ENCODE results near the gene EARS2.

Gene EARS2

GRCh38 chr16:23581764-23582163, 24.6 kb upstream of the EARS2 start:
- H3K27me3 ChIP-seq (ENCODE audit: control insufficient read depth, insufficient read depth, low read length), result no peaks in the 10 kb centered on the region
- no peaks in the 10 kb centered on the region for H3K79me2 ChIP-seq
- H3K27ac ChIP-seq, result no peak overlapping the region
- no peak overlapping the region for H3K4me3 ChIP-seq (ENCODE audit: low read depth, low read length)
- no peak overlapping the region for H3K9ac ChIP-seq
- no peak for TF ChIP-seq CTCF (IDR thresholded peaks at IDR 0.05)
- no peaks in the 10 kb centered on the region for H3K36me3 ChIP-seq (ENCODE audit: control insufficient read depth, insufficient read depth, low read length)
- no peak overlapping the region for H2AFZ ChIP-seq
- H3K9me3 ChIP-seq (ENCODE audit: control insufficient read depth, low read length), result no peaks in the 10 kb centered on the region
- no peaks in the 10 kb centered on the region for H3K4me1 ChIP-seq
- no peak overlapping the region for H3K4me2 ChIP-seq (ENCODE audit: low read length)

GRCh38 chr16:23580391-23580790, 23.2 kb upstream of the EARS2 start:
- no peak overlapping the region for H3K4me3 ChIP-seq (ENCODE audit: low read depth, low read length)
- no peaks in the 10 kb centered on the region for H3K9me3 ChIP-seq (ENCODE audit: control insufficient read depth, low read length)
- no peak overlapping the region for H3K9ac ChIP-seq
- no peak for TF ChIP-seq CTCF (IDR thresholded peaks at IDR 0.05)
- no peaks in the 10 kb centered on the region for H3K4me1 ChIP-seq
- H3K79me2 ChIP-seq, result no peaks in the 10 kb centered on the region
- H3K4me2 ChIP-seq (ENCODE audit: low read length), result no peak overlapping the region
- no peak overlapping the region for H2AFZ ChIP-seq
- H3K27ac ChIP-seq, result no peak overlapping the region
- H3K36me3 ChIP-seq (ENCODE audit: control insufficient read depth, insufficient read depth, low read length), result no peaks in the 10 kb centered on the region
- no peaks in the 10 kb centered on the region for H3K27me3 ChIP-seq (ENCODE audit: control insufficient read depth, insufficient read depth, low read length)

GRCh38 chr16:23579371-23579770, 22.2 kb upstream of the EARS2 start:
- Histone ChIP-seq H3K79me2 (no peaks in the 10 kb centered on the region), H3K4me3 (ENCODE audit: low read depth, low read length) (no peak overlapping the region), H3K36me3 (ENCODE audit: control insufficient read depth, insufficient read depth, low read length) (no peaks in the 10 kb centered on the region), H3K4me1 (no peaks in the 10 kb centered on the region), H3K27ac (no peak overlapping the region), H3K9ac (no peak overlapping the region), H3K9me3 (ENCODE audit: control insufficient read depth, low read length) (no peaks in the 10 kb centered on the region), H3K27me3 (ENCODE audit: control insufficient read depth, insufficient read depth, low read length) (no peaks in the 10 kb centered on the region), H3K4me2 (ENCODE audit: low read length) (no peak overlapping the region), H2AFZ (no peak overlapping the region)
- no peak for TF ChIP-seq CTCF (IDR thresholded peaks at IDR 0.05)

- H2AFZ ChIP-seq, result no peak overlapping the region
- H3K79me2 ChIP-seq, result no peaks in the 10 kb centered on the region
- H3K36me3 ChIP-seq (ENCODE audit: control insufficient read depth, insufficient read depth, low read length), result no peaks in the 10 kb centered on the region
- no peak overlapping the region for H3K9ac ChIP-seq
- no peak overlapping the region for H3K4me2 ChIP-seq (ENCODE audit: low read length)
- H3K9me3 ChIP-seq (ENCODE audit: control insufficient read depth, low read length), result no peaks in the 10 kb centered on the region
- H3K27me3 ChIP-seq (ENCODE audit: control insufficient read depth, insufficient read depth, low read length), result no peaks in the 10 kb centered on the region
- H3K27ac ChIP-seq, result no peak overlapping the region
- no peak overlapping the region for H3K4me3 ChIP-seq (ENCODE audit: low read depth, low read length)
- H3K4me1 ChIP-seq, result no peaks in the 10 kb centered on the region
- TF ChIP-seq CTCF (IDR thresholded peaks at IDR 0.05), result no peak
Measured at GRCh38 chr16:23578101-23578830, 21.1 kb upstream of the EARS2 start.

GRCh38 chr16:23577493-23577892, 20.3 kb upstream of the EARS2 start:
- Histone ChIP-seq H3K9me3 (ENCODE audit: control insufficient read depth, low read length) (no peaks in the 10 kb centered on the region), H3K4me1 (no peaks in the 10 kb centered on the region), H3K79me2 (no peaks in the 10 kb centered on the region), H3K9ac (no peak overlapping the region), H3K27me3 (ENCODE audit: control insufficient read depth, insufficient read depth, low read length) (no peaks in the 10 kb centered on the region), H3K4me3 (ENCODE audit: low read depth, low read length) (no peak overlapping the region), H3K36me3 (ENCODE audit: control insufficient read depth, insufficient read depth, low read length) (no peaks in the 10 kb centered on the region), H2AFZ (no peak overlapping the region), H3K4me2 (ENCODE audit: low read length) (no peak overlapping the region), H3K27ac (no peak overlapping the region)
- no peak for TF ChIP-seq CTCF (IDR thresholded peaks at IDR 0.05)
